HG03135 (cell line): Measurements from ENCODE around the gene ACAN.

Experiments used
- ATAC-seq: cut with Tn5 transposase; IDR thresholded peaks from one replicate; pipeline ENCODE4 v1.9.1; 2021; ENCODE audit warnings: mild to moderate bottlenecking, moderate library complexity; ENCODE audit not compliant: unreplicated experiment

The ACAN gene

GRCh38 chr15:88900982-88901418 lies 97.8 kb downstream of the ACAN start:
- no peak for ATAC-seq

GRCh38 chr15:88901508-88902220 lies 98.4 kb downstream of the ACAN start:
- no peak for ATAC-seq

GRCh38 chr15:88902221-88902835 lies 99.1 kb downstream of the ACAN start:
- ATAC-seq = no peak

GRCh38 chr15:88902846-88903245 lies 99.6 kb downstream of the ACAN start:
- no peak for ATAC-seq

- no peak for ATAC-seq
Observed at GRCh38 chr15:88904257-88904623, 101.0 kb downstream of the ACAN start.

- ATAC-seq = peak; percentile 64
Observed at GRCh38 chr15:88904624-88905327, 101.5 kb downstream of the ACAN start.

GRCh38 chr15:88905576-88905975 lies 102.3 kb downstream of the ACAN start:
- no peak for ATAC-seq

GRCh38 chr15:88906130-88906529 lies 102.9 kb downstream of the ACAN start:
- ATAC-seq = no peak

GRCh38 chr15:88906551-88906950 lies 103.3 kb downstream of the ACAN start:
- ATAC-seq = no peak

GRCh38 chr15:88907111-88907510 lies 103.9 kb downstream of the ACAN start:
- no peak for ATAC-seq

- no peak for ATAC-seq
Observed at GRCh38 chr15:88908123-88908522, 104.9 kb downstream of the ACAN start.

- no peak for ATAC-seq
Observed at GRCh38 chr15:88908697-88909621, 105.7 kb downstream of the ACAN start.

- no peak for ATAC-seq
Observed at GRCh38 chr15:88909956-88910831, 107.0 kb downstream of the ACAN start.

- ATAC-seq = no peak
Observed at GRCh38 chr15:88911766-88912118, 108.5 kb downstream of the ACAN start.

GRCh38 chr15:88912500-88912921 lies 109.3 kb downstream of the ACAN start:
- no peak for ATAC-seq

- ATAC-seq = peak; percentile 74
Observed at GRCh38 chr15:88913017-88913849, 110.0 kb downstream of the ACAN start, which contains the start of gene MFGE8. Gene MFGE8 (minus strand): TSS chr15:88913379. CDS start chr15:88913319, 60 bp downstream.

- no peak for ATAC-seq
Observed at GRCh38 chr15:88913850-88914169, 110.6 kb downstream of the ACAN start.

GRCh38 chr15:88915354-88915753 lies 112.1 kb downstream of the ACAN start:
- no peak for ATAC-seq

GRCh38 chr15:88917760-88918159 lies 114.5 kb downstream of the ACAN start:
- ATAC-seq = no peak
